C4-2B (cell line): Measurements from ENCODE around the gene SOD1.

Experiments
- CTCF ChIP-seq: fragments of 450-650 bp; conservative IDR thresholded peaks from 2 replicates; pipeline ENCODE4 v1.5.1; 2017; ENCODE audit warnings: mild to moderate bottlenecking
- ZFX ChIP-seq: fragments of 450-650 bp; IDR thresholded peaks from 2 replicates; pipeline ENCODE4 v1.6.1; 2017

- TF ChIP-seq CTCF (no peak), ZFX (no peak)
These were observed 3.0 kb upstream of the SOD1 start for GRCh38 chr21:31656199-31657095.
